ENCODE results near the gene ARL13B.
"Not testable (repeated sequence)": the region's sequence is repeated elsewhere in the genome, so short reads cannot be mapped to it uniquely, and the experiment has no call there.

The ARL13B gene

DNA sequence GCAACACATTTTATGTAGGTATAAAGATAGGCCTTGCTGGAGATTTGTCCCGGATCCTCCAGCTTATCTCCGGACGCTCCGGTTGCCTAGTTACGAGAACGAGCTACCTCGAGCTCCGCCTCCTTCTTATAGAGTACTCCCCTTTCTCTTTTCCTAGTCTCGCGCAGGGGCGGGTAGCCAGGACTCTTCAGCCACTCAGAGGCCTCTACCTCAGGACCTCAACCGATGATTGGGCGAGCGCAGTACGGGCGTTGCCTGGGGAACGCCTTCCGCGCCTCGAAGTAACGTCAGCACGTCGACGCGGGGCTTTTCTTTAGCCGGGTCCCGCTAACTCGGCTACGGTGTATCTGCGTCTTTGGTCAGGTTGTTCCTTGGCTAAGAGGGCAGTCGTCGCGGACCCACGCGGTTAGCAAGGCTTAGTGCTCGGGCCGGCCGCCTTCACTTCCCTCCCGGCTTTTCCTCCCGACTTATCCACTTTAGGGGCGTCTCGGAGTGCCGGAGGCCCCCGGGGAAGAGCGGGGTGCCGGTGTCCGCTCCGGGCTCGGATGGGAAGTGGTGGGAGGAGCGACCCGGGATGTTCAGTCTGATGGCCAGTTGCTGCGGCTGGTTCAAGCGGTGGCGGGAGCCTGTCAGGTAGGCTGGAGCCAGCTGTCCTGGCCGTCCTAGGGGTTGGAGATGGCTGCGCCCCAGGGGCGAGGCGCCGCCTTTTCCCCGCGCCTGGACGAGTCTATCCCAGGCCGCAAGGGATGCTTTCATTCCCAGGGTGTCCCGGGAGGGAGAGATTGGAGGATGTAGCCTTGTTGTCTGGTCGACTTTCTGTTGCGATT, at the start of gene ARL13B:
Gene ARL13B (plus strand): TSS at position 306 of the 827 bp plus-strand sequence. CDS start 269 bp downstream, at position 575.
- Histone ChIP-seq H3K27ac (ENCODE audit: low read depth, low read length) (peak within 1 kb of the TSS; percentile 95), H3K4me1 (ENCODE audit: control insufficient read depth, insufficient read depth, low read length) (0 out of 2 replicates have a peak, but pooled peaks cover 4% of the 10 kb centered on the region), H3K9me3 (ENCODE audit: control insufficient read depth, insufficient read depth, low read length) (no peaks in the 10 kb centered on the region), H3K36me3 (ENCODE audit: control insufficient read depth, insufficient read depth, low read length) (no peaks in the 10 kb centered on the region), H3K4me3 (ENCODE audit: low read depth, low read length) (peak within 1 kb of the TSS; percentile 85), H3K27me3 (ENCODE audit: control insufficient read depth, insufficient read depth, low read length) (peaks cover 3% of the 10 kb centered on the region; the same call in 1 of the 2 replicates), H3K9ac (ENCODE audit: low read depth, low read length) (peak within 1 kb of the TSS; percentile 49)

DNA sequence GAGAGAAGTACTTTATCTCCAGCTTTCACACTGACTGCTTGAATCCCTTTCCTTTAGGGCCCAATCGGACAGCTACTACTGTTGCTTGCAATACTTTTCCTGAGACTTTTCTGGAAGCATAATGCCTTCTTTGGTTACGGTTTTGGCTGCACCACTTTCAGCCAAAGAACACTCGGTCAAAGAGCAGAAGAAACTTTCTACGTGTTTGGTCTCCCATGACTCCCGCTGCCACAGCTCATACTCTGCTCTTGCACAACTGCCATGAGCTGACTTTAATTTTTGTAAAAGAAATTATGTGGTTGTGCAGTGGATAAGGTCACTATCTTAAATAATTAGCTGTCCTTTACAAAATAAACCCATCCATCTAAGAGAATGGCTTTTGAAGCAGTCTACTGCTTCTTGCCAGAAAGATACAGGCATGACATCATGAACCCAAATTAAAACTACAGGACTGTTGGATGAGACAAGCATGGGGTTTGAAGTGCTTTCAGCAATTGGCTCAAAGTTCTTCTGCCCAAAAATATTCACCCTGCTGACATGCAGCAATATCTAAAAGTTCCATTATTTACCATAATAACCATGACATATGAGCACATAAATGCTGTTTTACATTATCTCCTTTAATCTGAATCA, 48.2 kb upstream of the ARL13B start:
- Histone ChIP-seq H3K36me3 (ENCODE audit: control insufficient read depth, insufficient read depth, low read length) (no peaks in the 10 kb centered on the region), H3K9ac (ENCODE audit: low read depth, low read length) (no peak overlapping the region), H3K27ac (ENCODE audit: low read depth, low read length) (no peak overlapping the region), H3K27me3 (ENCODE audit: control insufficient read depth, insufficient read depth, low read length) (no peaks in the 10 kb centered on the region), H3K4me1 (ENCODE audit: control insufficient read depth, insufficient read depth, low read length) (no peaks in the 10 kb centered on the region), H3K9me3 (ENCODE audit: control insufficient read depth, insufficient read depth, low read length) (peaks cover 78% of the 10 kb centered on the region), H3K4me3 (ENCODE audit: low read depth, low read length) (no peak overlapping the region)

DNA sequence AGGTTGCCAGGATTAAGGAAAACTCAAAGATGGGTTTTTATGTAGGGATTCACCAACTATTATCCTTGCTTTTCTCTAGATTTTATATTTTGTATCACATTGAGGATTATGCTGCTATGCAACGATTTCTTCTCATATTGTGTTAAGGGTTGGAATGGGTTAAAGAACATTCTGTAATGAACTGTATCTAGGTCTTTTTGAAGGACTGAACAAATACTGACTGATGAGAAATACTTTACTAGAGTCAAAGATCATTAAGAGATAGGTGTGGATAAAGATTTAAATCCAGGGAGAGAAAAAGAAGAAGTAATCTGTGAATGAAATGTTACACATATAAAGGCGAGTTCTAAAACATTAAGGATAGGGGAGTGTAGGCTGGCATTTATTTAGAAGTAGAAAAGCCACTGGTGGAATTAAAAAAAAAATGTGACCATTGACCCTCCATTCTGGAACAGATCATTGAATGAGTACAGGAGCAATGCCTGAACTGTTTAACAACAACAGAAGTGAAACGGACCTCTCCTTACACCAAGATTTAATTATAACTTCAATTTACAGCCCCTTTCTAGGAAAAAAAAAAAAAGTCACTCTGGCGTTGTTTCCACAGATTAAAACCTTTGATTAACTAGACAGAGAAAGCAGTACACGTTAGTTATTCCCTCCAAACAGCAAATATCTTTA, 45.4 kb upstream of the ARL13B start:
- no peaks in the 10 kb centered on the region for H3K36me3 ChIP-seq (ENCODE audit: control insufficient read depth, insufficient read depth, low read length)
- H3K27ac ChIP-seq (ENCODE audit: low read depth, low read length), result no peak overlapping the region
- H3K4me3 ChIP-seq (ENCODE audit: low read depth, low read length), result no peak overlapping the region

DNA sequence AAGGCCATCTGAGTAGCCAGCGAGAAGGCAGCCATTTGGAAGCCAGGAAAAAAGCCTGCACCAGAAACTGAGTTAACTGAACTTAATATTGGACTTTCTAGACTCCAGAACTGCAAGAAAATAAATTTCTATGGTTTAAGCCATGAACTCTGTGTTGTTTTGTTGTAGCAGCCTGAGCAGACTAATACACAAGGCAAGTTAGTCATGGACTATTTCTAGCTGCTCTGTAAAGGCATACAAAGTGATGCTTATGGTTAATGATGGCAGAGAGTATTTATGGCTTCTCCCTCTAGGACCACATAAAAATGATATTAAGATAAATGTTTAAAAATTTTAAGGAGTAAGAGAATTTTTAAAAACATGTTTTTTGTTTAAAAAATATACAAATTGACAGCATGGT, 43.4 kb upstream of the ARL13B start:
- H3K36me3 ChIP-seq (ENCODE audit: control insufficient read depth, insufficient read depth, low read length), result no peaks in the 10 kb centered on the region
- no peaks in the 10 kb centered on the region for H3K27me3 ChIP-seq (ENCODE audit: control insufficient read depth, insufficient read depth, low read length)
- no peaks in the 10 kb centered on the region for H3K4me1 ChIP-seq (ENCODE audit: control insufficient read depth, insufficient read depth, low read length)
- H3K4me3 ChIP-seq (ENCODE audit: low read depth, low read length), result no peak overlapping the region
- H3K9ac ChIP-seq (ENCODE audit: low read depth, low read length), result no peak overlapping the region
- H3K9me3 ChIP-seq (ENCODE audit: control insufficient read depth, insufficient read depth, low read length), result peaks cover 55% of the 10 kb centered on the region
- H3K27ac ChIP-seq (ENCODE audit: low read depth, low read length), result no peak overlapping the region

More for the DNA sequence above, 45.4 kb upstream of the ARL13B start:
- Histone ChIP-seq H3K9me3 (ENCODE audit: control insufficient read depth, insufficient read depth, low read length) (peaks cover 67% of the 10 kb centered on the region), H3K4me1 (ENCODE audit: control insufficient read depth, insufficient read depth, low read length) (no peaks in the 10 kb centered on the region), H3K9ac (ENCODE audit: low read depth, low read length) (no peak overlapping the region), H3K27me3 (ENCODE audit: control insufficient read depth, insufficient read depth, low read length) (no peaks in the 10 kb centered on the region)

DNA sequence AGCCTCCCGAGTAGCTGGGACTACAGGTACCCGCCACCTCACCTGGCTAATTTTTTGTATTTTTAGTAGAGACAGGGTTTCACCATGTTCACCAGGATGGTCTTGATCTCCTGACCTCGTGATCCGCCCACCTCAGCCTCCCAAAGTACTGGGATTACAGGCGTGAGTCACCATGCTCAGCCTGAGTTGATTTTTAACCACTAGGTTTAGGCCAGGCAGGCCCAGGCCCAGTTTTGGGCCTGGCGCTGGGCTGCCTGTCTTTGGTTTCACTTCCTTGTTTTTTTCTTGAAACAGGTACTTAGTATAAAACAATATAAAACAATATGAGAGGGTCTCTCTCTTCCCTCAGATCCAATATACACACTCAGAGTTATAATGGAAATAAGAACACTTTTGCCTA, 42.5 kb upstream of the ARL13B start:
- not testable (repeated sequence) for H3K9ac ChIP-seq (ENCODE audit: low read depth, low read length); H3K4me3 ChIP-seq (ENCODE audit: low read depth, low read length); H3K27me3 ChIP-seq (ENCODE audit: control insufficient read depth, insufficient read depth, low read length); H3K36me3 ChIP-seq (ENCODE audit: control insufficient read depth, insufficient read depth, low read length); H3K4me1 ChIP-seq (ENCODE audit: control insufficient read depth, insufficient read depth, low read length); H3K27ac ChIP-seq (ENCODE audit: low read depth, low read length)
- H3K9me3 ChIP-seq (ENCODE audit: control insufficient read depth, insufficient read depth, low read length), result peaks cover 61% of the 10 kb centered on the region

DNA sequence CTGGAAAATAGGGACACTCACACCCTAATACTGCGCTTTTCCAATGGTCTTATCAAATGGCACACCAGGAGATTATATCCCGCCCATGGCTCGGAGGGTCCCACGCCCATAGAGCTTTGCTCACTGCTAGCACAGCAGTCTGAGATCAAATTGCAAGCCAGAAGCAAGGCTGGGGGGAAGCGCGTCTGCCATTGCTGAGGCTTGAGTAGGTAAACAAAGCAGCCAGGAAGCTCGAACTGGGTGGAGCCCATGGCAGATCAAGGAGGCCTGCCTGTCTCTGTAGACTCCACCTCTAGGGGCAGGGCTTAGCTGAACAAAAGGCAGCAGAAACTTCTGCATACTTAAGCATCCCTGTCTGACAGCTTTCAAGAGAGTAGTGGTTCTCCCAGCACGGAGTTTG, 30.0 kb upstream of the ARL13B start:
- H3K9me3 ChIP-seq (ENCODE audit: control insufficient read depth, insufficient read depth, low read length), result peaks cover 32% of the 10 kb centered on the region
- H3K9ac ChIP-seq (ENCODE audit: low read depth, low read length); H3K4me1 ChIP-seq (ENCODE audit: control insufficient read depth, insufficient read depth, low read length); H3K4me3 ChIP-seq (ENCODE audit: low read depth, low read length); H3K27me3 ChIP-seq (ENCODE audit: control insufficient read depth, insufficient read depth, low read length); H3K27ac ChIP-seq (ENCODE audit: low read depth, low read length); H3K36me3 ChIP-seq (ENCODE audit: control insufficient read depth, insufficient read depth, low read length): not testable (repeated sequence)

DNA sequence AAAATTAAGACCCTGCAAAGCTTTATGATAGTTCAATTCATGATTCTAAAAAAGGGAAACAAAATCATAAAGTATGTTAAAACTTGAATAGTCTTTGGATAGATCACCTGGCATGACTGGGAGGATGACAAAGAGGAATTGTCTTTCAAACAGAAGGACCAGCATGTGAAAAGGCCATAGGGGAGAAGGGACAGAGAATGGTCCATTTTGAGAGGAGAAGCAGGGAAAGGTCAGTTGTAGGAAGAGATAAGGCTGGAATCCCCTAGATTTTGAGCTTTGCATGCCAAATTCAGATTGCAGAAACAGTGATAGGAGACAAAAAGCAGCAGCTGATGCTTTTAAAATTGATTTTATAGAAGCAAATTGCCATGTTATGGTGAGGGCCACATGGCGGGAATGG, 18.9 kb upstream of the ARL13B start:
- no peak overlapping the region for H3K9ac ChIP-seq (ENCODE audit: low read depth, low read length)
- H3K9me3 ChIP-seq (ENCODE audit: control insufficient read depth, insufficient read depth, low read length), result peaks cover 76% of the 10 kb centered on the region
- no peaks in the 10 kb centered on the region for H3K4me1 ChIP-seq (ENCODE audit: control insufficient read depth, insufficient read depth, low read length)
- H3K27me3 ChIP-seq (ENCODE audit: control insufficient read depth, insufficient read depth, low read length), result no peaks in the 10 kb centered on the region
- no peaks in the 10 kb centered on the region for H3K36me3 ChIP-seq (ENCODE audit: control insufficient read depth, insufficient read depth, low read length)
- H3K27ac ChIP-seq (ENCODE audit: low read depth, low read length), result no peak overlapping the region
- H3K4me3 ChIP-seq (ENCODE audit: low read depth, low read length), result no peak overlapping the region

DNA sequence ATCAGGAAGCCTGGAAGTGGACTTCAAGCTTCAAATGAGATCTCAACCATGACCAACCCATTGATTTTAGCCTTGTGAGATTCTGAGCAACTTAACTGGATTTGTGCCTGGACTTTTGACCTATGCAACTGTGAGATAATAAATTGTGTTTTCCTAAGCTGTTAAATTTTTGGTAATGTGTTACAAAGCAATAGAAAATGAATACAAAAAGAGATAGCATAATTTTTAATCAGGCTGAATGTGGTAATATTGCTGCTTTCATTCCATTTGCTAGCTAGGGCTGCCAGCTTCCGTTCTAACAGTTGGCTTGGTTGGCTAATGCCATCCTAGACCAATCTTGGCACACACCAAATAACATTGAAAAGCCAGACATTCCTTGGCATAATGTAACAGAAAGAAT, 18.5 kb upstream of the ARL13B start:
- Histone ChIP-seq H3K9ac (ENCODE audit: low read depth, low read length) (no peak overlapping the region), H3K27me3 (ENCODE audit: control insufficient read depth, insufficient read depth, low read length) (no peaks in the 10 kb centered on the region), H3K9me3 (ENCODE audit: control insufficient read depth, insufficient read depth, low read length) (peaks cover 76% of the 10 kb centered on the region), H3K36me3 (ENCODE audit: control insufficient read depth, insufficient read depth, low read length) (no peaks in the 10 kb centered on the region), H3K4me3 (ENCODE audit: low read depth, low read length) (no peak overlapping the region), H3K4me1 (ENCODE audit: control insufficient read depth, insufficient read depth, low read length) (no peaks in the 10 kb centered on the region), H3K27ac (ENCODE audit: low read depth, low read length) (no peak overlapping the region)

DNA sequence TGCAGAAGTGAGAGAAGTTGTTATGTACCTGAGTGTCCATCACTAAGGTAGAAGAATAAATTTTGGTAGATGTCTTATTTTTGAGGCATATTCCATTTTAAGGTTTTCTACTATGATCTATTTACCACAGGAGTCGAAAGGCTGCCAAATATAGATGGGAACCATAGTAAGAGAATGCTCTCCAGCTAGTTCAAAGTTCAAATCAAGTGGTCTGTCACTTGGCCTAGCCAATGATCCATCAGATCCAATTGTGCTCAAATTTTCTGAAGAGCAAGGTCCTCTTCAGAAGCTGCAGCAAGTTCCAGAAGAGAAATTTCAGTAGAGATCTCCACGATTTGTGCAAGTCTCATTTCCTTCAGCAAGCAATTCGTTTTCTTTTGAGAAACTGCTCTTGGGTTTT, 17.2 kb upstream of the ARL13B start:
- H3K9ac ChIP-seq (ENCODE audit: low read depth, low read length), result no peak overlapping the region
- peaks cover 69% of the 10 kb centered on the region for H3K9me3 ChIP-seq (ENCODE audit: control insufficient read depth, insufficient read depth, low read length)
- no peaks in the 10 kb centered on the region for H3K4me1 ChIP-seq (ENCODE audit: control insufficient read depth, insufficient read depth, low read length)
- no peaks in the 10 kb centered on the region for H3K27me3 ChIP-seq (ENCODE audit: control insufficient read depth, insufficient read depth, low read length)
- H3K4me3 ChIP-seq (ENCODE audit: low read depth, low read length), result no peak overlapping the region
- no peak overlapping the region for H3K27ac ChIP-seq (ENCODE audit: low read depth, low read length)
- H3K36me3 ChIP-seq (ENCODE audit: control insufficient read depth, insufficient read depth, low read length), result no peaks in the 10 kb centered on the region

DNA sequence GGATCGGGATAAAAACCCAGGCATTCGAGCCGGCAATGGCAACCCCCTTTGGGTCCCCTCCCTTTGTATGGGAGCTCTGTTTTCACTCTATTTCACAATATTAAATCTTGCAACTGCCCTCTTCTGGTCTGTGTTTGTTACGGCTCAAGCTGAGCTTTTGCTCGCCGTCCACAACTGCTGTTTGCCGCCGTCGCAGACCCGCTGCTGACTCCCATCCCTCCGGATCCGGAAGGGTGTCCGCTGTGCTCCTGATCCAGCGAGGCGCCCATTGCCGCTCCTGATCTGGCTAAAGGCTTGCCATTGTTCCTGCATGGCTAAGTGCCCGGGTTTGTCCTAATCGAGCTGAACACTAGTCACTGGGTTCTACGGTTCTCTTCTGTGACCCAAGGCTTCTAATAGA, 14.8 kb upstream of the ARL13B start:
- not testable (repeated sequence) for H3K9ac ChIP-seq (ENCODE audit: low read depth, low read length); H3K4me1 ChIP-seq (ENCODE audit: control insufficient read depth, insufficient read depth, low read length); H3K4me3 ChIP-seq (ENCODE audit: low read depth, low read length); H3K36me3 ChIP-seq (ENCODE audit: control insufficient read depth, insufficient read depth, low read length); H3K27me3 ChIP-seq (ENCODE audit: control insufficient read depth, insufficient read depth, low read length); H3K27ac ChIP-seq (ENCODE audit: low read depth, low read length)
- H3K9me3 ChIP-seq (ENCODE audit: control insufficient read depth, insufficient read depth, low read length), result peaks cover 52% of the 10 kb centered on the region

DNA sequence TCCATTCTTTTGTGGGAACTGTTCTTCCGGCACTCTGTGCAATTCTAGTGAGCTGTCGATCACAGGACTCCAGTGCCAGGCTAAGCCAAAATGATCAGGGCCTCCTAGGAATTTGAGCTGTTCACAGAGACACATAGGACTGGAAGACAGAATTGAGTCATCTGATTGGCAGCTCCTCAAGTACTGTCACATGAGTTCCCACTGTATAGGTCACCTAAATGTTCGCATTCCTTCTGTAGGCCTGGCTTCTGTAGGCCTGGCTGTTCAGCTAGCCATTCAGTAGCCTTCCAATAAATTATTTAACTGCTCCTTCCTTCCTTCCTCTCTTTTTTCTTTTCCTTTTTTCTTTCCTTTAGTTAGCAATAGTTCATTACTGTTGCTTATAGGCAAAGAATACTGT, 10.5 kb upstream of the ARL13B start:
- H3K9ac ChIP-seq (ENCODE audit: low read depth, low read length), result no peak overlapping the region
- peaks cover 16% of the 10 kb centered on the region; the same call in 1 of the 2 replicates for H3K9me3 ChIP-seq (ENCODE audit: control insufficient read depth, insufficient read depth, low read length)
- 0 out of 2 replicates have a peak, but pooled peaks cover 6% of the 10 kb centered on the region for H3K4me1 ChIP-seq (ENCODE audit: control insufficient read depth, insufficient read depth, low read length)
- H3K27me3 ChIP-seq (ENCODE audit: control insufficient read depth, insufficient read depth, low read length), result peaks cover 22% of the 10 kb centered on the region
- no peak overlapping the region for H3K4me3 ChIP-seq (ENCODE audit: low read depth, low read length)
- H3K27ac ChIP-seq (ENCODE audit: low read depth, low read length), result no peak overlapping the region
- H3K36me3 ChIP-seq (ENCODE audit: control insufficient read depth, insufficient read depth, low read length), result no peaks in the 10 kb centered on the region

Data from HUES48 (cell line).